HG02642 (cell line): ENCODE data around the gene DAPK2.

ENCODE experiments used
- ATAC-seq: cut with Tn5 transposase; IDR thresholded peaks from one replicate; pipeline ENCODE4 v1.9.1; 2021; ENCODE audit warnings: mild to moderate bottlenecking; ENCODE audit not compliant: unreplicated experiment, poor library complexity

Gene DAPK2

GRCh38 chr15:63920504-63921175, 125.6 kb downstream of the DAPK2 start:
- no peak for ATAC-seq

- no peak for ATAC-seq
Observed at GRCh38 chr15:63918901-63919348, 127.4 kb downstream of the DAPK2 start.

DNA sequence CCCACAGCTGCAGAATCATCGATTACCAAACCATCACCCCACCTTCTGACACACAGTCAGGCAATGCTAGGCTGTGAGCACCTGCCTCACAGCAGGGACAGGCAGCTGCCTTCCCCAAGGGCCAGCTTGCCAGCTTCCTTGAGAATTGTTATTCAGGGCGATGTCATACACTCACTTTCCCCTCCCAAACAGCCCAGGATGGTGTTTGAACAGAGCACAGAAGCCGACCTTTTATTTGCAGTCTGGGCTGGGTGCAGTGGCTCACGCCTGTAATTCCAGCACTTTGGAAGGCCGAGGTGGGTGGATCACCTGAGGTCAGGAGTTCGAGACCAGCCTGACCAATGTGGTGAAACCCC, 128.0 kb downstream of the DAPK2 start:
- ATAC-seq: no peak

GRCh38 chr15:63917588-63918316, 128.5 kb downstream of the DAPK2 start:
- no peak for ATAC-seq

- ATAC-seq: no peak
Observed at GRCh38 chr15:63915873-63916771, 130.2 kb downstream of the DAPK2 start.

- ATAC-seq: no peak
Observed at GRCh38 chr15:63915209-63915872, 130.9 kb downstream of the DAPK2 start.

- ATAC-seq: no peak
Observed at GRCh38 chr15:63913786-63914315, 132.4 kb downstream of the DAPK2 start.

- ATAC-seq: no peak
Observed at GRCh38 chr15:63913336-63913735, 132.9 kb downstream of the DAPK2 start.

DNA sequence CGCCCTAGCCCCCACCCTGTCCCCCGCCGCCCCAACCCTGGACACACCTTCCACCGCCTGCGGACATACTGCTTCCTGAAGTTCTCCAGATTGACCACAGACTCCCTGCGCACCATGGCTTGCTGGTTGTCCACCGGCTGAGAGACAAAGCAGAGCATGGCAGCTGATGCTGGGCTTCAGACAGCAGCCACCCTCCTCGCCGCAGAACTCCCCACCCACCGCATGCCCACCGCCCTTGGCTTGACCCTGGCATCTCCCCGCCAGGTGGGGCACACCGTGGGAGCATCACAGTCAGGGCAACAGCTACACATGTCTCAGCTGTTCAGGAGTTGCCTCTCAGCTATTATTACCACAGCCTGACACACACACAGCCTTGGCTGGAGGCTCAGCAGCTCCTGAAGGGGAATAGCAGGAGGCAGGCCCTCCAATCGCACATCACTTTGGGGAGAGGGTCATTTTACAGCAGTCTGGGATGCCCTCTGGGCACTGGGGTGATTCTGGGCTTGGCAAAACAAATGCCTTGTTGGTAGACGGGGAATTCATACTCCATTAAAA, 134.1 kb downstream of the DAPK2 start:
- ATAC-seq: no peak

DNA sequence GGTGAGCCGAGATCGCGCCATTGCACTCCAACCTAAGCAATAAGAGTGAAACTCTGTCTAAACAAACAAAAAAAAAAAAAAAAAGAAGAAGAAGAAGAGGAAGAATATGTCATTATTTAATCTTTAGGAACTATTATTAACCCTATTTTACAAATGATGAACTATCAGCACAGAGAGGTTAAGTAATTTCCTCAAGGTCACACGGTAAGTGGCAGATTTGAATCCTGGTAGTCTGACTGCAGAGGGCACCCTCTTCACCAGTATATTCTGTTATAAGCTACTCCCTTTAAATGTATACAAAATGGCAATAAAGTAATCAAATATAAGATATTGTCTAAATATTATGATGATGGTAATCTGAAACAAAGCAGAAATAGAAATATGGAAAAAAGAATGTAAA, 135.1 kb downstream of the DAPK2 start:
- no peak for ATAC-seq

GRCh38 chr15:63909819-63910437, 136.4 kb downstream of the DAPK2 start:
- ATAC-seq: no peak

GRCh38 chr15:63908991-63909390, 137.3 kb downstream of the DAPK2 start:
- ATAC-seq: no peak

GRCh38 chr15:63908281-63908680, 138.0 kb downstream of the DAPK2 start:
- ATAC-seq: no peak

DNA sequence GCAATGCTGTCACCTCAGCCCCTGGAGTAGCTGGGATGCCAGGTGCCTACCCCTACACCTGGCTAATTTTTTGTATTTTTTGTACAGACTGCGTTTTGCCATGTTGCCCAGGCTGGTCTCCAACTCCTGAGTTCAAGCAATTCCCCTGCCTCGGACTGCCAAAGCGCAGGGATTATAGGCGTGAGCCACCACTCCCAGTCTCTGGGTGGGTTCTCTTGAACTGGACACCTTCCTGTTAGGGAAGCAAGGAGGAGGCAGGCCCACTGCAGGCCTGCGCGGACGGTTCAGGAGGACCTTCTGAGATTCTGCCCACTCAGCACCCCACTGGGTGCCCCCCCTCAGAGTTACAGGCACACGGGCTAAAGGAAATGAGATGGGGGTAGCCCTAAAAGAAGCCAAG, 138.8 kb downstream of the DAPK2 start:
- no peak for ATAC-seq

GRCh38 chr15:63906266-63906584, 140.1 kb downstream of the DAPK2 start:
- no peak for ATAC-seq

DNA sequence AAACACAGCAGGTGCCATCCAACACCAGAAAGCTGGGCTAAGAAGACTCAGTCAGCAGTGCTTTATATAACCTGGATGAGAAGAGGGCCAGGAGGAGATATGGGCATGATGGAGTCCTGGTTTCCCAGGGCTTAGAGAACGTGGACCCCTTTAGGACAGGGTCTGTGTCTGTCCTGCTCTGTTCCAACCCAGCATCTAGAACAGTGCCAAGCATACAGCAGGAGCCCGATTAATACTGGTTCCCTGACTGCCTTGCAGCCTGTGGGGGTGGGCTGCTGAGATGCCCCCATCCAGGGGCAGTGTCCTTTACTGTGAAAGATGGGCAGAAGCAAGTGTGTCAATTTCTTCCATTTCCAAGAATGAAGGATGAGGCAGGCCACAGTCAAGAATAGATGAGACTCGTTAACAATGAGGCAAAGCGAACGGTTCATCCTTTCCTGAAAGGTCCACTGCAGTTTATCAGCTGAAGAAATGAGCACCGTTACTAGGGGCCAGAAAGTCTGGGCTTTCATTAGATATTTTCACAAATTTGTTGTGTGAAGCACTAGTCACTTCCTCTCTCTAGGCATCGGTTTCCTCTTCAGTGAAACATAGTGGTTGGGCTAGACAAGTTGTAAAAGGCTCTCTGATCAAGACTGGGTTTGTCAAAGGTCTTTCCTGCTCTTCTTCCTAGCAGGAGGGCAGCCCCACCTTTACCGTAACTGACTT, 140.6 kb downstream of the DAPK2 start:
- ATAC-seq: no peak

DNA sequence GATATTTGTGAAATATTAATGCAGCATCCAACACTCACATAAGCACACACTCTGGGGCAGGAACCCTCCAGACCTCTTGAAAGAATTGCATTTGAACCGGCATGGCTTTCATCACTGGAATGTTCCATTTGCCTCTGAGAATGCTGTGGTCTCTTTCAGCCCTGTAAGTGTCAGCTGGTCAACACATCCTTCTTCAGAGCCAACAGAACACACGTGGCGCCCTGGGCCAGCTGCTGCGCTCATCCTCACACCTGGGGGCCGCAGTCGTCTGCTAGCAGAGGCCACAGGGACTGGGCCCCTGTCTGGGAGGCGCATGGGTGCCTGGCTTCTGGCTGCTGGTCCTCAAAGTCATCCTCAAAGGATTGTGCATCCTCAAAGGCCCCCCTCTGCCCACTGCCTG, 141.2 kb downstream of the DAPK2 start:
- ATAC-seq: no peak

DNA sequence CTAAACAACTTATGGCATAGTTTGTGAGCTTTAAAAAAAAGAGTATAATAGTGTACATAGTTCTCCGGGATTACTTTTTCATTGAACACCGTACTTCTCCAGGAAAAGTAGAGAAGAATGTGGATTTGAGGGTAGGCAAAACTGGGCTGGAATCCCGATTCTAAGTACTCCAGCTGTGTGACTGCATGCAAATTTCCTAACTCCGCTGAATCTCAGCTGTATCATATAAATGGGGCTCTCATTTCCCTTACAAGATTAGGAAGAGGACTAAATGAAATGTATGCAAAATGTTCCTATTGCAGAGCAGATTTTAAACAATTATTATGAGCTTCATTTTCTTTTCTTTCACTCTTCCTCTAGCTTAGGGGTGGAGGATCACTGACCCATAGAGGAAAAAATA, 142.2 kb downstream of the DAPK2 start:
- ATAC-seq: no peak

DNA sequence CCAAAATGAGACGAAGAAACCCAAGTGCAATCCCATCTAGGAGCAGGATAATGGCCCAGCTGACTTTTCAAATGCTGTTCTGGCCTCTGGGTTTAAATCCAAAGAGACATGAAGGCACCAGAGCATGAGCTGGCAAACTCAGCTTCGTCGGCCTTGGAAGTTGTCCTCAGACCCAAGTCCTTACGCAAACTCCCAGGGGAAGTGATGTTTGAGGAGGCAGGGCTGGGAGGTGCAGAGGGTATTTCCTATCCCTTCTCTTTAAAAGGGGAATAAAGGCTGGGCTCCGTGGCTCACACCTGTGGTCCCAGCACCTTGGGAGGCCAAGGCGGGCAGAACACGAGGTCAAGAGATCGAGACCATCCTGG, 143.6 kb downstream of the DAPK2 start:
- no peak for ATAC-seq
